ENCODE data around the gene B3GLCT. TPM values are rescaled to one million over a fixed set of nuclear protein-coding genes. Genes with fewer than 3 reads are reported as not detected.

Gene B3GLCT
- total and polyA plus RNA-seq, 2 donors (not counting 3 experiments of a cell fraction or from before 2014, with no cell fraction given) = 5.2 to 14.6 TPM

DNA sequence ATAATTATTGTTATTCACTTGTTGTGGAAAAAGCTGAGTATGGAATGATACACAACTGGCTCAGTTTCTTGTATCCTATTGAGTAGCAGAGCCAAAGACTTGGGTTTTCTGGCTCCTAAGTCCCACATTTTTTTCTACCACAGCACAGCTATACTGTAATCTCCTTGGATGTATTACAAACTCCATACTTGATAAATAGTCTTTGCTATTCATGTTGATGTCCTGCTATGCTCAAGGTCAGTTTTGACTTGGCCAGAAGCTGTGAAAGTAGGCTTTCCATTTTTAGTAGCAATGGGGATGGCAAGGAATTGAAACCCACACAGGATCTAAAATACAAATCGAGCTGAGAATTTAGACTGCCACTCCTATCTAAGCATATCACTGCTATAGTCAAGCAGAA lies 79.1 kb downstream of the B3GLCT start:
- Histone ChIP-seq H2AFZ (ENCODE audit: low read depth, low read length) (no peak overlapping the region), H3K27me3 (ENCODE audit: control insufficient read depth in 2 of 2, insufficient read depth in 2 of 2, low read length in 2 of 2) (no peaks in the 10 kb centered on the region), H3K79me2 (ENCODE audit: control insufficient read depth, insufficient read depth, low read length) (no peaks in the 10 kb centered on the region), H3K36me3 (ENCODE audit: control insufficient read depth in 2 of 2, extremely low read depth in 1 of 2, insufficient read depth in 2 of 2, low read length in 2 of 2) (peaks cover 0 to 3% of the 10 kb centered on the region in 2 experiments), H3K9ac (replicated peaks; ENCODE audit: extremely low read depth, insufficient read depth, low read length) (no peak overlapping the region), H3K4me1 (ENCODE audit: control insufficient read depth, extremely low read depth, insufficient read depth, low read length) (no peaks in the 10 kb centered on the region), H3K4me2 (ENCODE audit: insufficient read depth, low read length) (no peak overlapping the region), H3K4me3 (replicated peaks in 1 of 3; ENCODE audit: insufficient read depth in 1 of 3, low read depth in 1 of 3, low read length in 3 of 3) (no peak overlapping the region), H3K9me1 (replicated peaks; ENCODE audit: control insufficient read depth, extremely low read depth, insufficient read depth, low read length) (no peaks in the 10 kb centered on the region), H3K27ac (ENCODE audit: insufficient read depth, low read depth, low read length) (no peak overlapping the region), H3K9me3 (replicated peaks; ENCODE audit: control insufficient read depth, insufficient read depth, low read length) (no peaks in the 10 kb centered on the region), H4K20me1 (replicated peaks; ENCODE audit: control insufficient read depth, extremely low read depth, insufficient read depth, low read length) (no peaks in the 10 kb centered on the region)
- dilution Hi-C loops (cut with MboI; ENCODE audit: extremely low pct_ligation_motif_present, low sequenced_read_pairs) (no loop called here), intact Hi-C loops (cut with micrococcal nuclease) (no loop called here)
- no TSS peak for BruUV-seq (replicated peaks)
- DNase-seq (ENCODE audit: low read depth, low spot score) (no peak), FAIRE-seq (no peak)
- POLR2A ChIA-PET = no interaction called here
- CTCF ChIA-PET = no interaction called here
- TF ChIP-seq POLR2AphosphoS5 (IDR thresholded peaks at IDR 0.05; ENCODE audit: insufficient read depth, low read depth, low read length) (no peak), MYC (IDR thresholded peaks at IDR 0.05; ENCODE audit: low read depth, low read length) (no peak), POLR2A (IDR thresholded peaks at IDR 0.05; ENCODE audit: low read depth, low read length) (no peak), FOS (IDR thresholded peaks at IDR 0.05; ENCODE audit: borderline replicate concordance, insufficient read depth, low read length) (no peak), GATA2 (IDR thresholded peaks at IDR 0.05; ENCODE audit: insufficient read depth, insufficient read length, low read depth, low read length) (no peak), EZH2 (IDR thresholded peaks at IDR 0.05; ENCODE audit: borderline replicate concordance, low read depth, low read length, severe bottlenecking) (no peak), JUN (IDR thresholded peaks at IDR 0.05; ENCODE audit: borderline replicate concordance, insufficient read depth, insufficient read length, low read depth) (no peak)
- TF ChIP-seq, protein P1, sequence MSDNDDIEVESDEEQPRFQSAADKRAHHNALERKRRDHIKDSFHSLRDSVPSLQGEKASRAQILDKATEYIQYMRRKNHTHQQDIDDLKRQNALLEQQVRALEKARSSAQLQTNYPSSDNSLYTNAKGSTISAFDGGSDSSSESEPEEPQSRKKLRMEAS (IDR thresholded peaks at IDR 0.05; ENCODE audit: insufficient read depth, insufficient read length) = no peak
- TF ChIP-seq, protein P2, sequence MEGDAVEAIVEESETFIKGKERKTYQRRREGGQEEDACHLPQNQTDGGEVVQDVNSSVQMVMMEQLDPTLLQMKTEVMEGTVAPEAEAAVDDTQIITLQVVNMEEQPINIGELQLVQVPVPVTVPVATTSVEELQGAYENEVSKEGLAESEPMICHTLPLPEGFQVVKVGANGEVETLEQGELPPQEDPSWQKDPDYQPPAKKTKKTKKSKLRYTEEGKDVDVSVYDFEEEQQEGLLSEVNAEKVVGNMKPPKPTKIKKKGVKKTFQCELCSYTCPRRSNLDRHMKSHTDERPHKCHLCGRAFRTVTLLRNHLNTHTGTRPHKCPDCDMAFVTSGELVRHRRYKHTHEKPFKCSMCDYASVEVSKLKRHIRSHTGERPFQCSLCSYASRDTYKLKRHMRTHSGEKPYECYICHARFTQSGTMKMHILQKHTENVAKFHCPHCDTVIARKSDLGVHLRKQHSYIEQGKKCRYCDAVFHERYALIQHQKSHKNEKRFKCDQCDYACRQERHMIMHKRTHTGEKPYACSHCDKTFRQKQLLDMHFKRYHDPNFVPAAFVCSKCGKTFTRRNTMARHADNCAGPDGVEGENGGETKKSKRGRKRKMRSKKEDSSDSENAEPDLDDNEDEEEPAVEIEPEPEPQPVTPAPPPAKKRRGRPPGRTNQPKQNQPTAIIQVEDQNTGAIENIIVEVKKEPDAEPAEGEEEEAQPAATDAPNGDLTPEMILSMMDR (IDR thresholded peaks at IDR 0.05; ENCODE audit: extremely low read depth in 1 of 2, insufficient read depth in 1 of 2, low read depth in 1 of 2, low read length in 2 of 2) = no peak

All from endothelial cell of umbilical vein (primary cell).